Activated naive CD4-positive, alpha-beta T cell (primary cell): ENCODE measurements around the gene COPZ1.

Source experiments
- DNase-seq, 4 experiments: peaks; one replicate each; lab custom pipeline; 2025; lab: John Stamatoyannopoulos, UW

COPZ1 gene

GRCh38 chr12:54377007-54377406 lies 52.1 kb downstream of the COPZ1 start:
- no peak for DNase-seq

- no peak for DNase-seq
These were observed 53.0 kb downstream of the COPZ1 start for GRCh38 chr12:54377797-54378515.

GRCh38 chr12:54378796-54379397 lies 54.0 kb downstream of the COPZ1 start:
- DNase-seq: no peak

- peak; percentile 67 to 87 (median 76) for DNase-seq
These were observed 54.7 kb downstream of the COPZ1 start for GRCh38 chr12:54379398-54380201.

GRCh38 chr12:54381136-54381535 lies 56.2 kb downstream of the COPZ1 start:
- DNase-seq: no peak

GRCh38 chr12:54383041-54383609 lies 58.2 kb downstream of the COPZ1 start:
- no peak for DNase-seq

GRCh38 chr12:54384591-54385041 lies 59.7 kb downstream of the COPZ1 start, which contains the start of gene ZNF385A:
ZNF385A (minus strand) TSS chr12:54384733; CDS start chr12:54384514, 219 bp downstream.
- DNase-seq: no peak

- DNase-seq: no peak
These were observed 60.5 kb downstream of the COPZ1 start for GRCh38 chr12:54385251-54385914.

GRCh38 chr12:54386403-54387113 lies 61.6 kb downstream of the COPZ1 start:
- DNase-seq: no peak

- DNase-seq: no peak
These were observed 62.2 kb downstream of the COPZ1 start for GRCh38 chr12:54387114-54387467.

- DNase-seq: no peak
These were observed 63.6 kb downstream of the COPZ1 start for GRCh38 chr12:54388237-54389133.

GRCh38 chr12:54389134-54389508 lies 64.2 kb downstream of the COPZ1 start:
- DNase-seq: no peak

GRCh38 chr12:54389607-54390175 lies 64.8 kb downstream of the COPZ1 start:
- no peak for DNase-seq

- no peak for DNase-seq
These were observed 65.3 kb downstream of the COPZ1 start for GRCh38 chr12:54390176-54390667.

- peak; percentile 14 to 62 (median 41) for DNase-seq
These were observed 66.0 kb downstream of the COPZ1 start for GRCh38 chr12:54390668-54391551.

- DNase-seq: no peak
These were observed 67.7 kb downstream of the COPZ1 start for GRCh38 chr12:54392485-54393206.

GRCh38 chr12:54393207-54393609 lies 68.3 kb downstream of the COPZ1 start:
- DNase-seq: no peak

- DNase-seq: no peak
These were observed 68.8 kb downstream of the COPZ1 start for GRCh38 chr12:54393743-54394142.
